GM12801 (cell line): ENCODE data around the gene CDCP1.

Experiments used
- CTCF ChIP-seq: IDR thresholded peaks from one replicate; pipeline ENCODE4 v1.5.1; 2011; ENCODE audit warnings: control low read depth; ENCODE audit not compliant: insufficient read length; ENCODE audit errors: extremely low read depth

The CDCP1 gene

GRCh38 chr3:45051685-45052084 lies 94.5 kb downstream of the CDCP1 start:
- no peak for TF ChIP-seq CTCF

- no peak for TF ChIP-seq CTCF
These were observed 96.4 kb downstream of the CDCP1 start for GRCh38 chr3:45049807-45050206.

- no peak for TF ChIP-seq CTCF
These were observed 97.9 kb downstream of the CDCP1 start for GRCh38 chr3:45048244-45048643.

GRCh38 chr3:45043728-45044299 lies 102.4 kb downstream of the CDCP1 start:
- no peak for TF ChIP-seq CTCF

- TF ChIP-seq CTCF, result no peak
These were observed 104.0 kb downstream of the CDCP1 start for GRCh38 chr3:45042162-45042561.

GRCh38 chr3:45041666-45042065 lies 104.5 kb downstream of the CDCP1 start:
- TF ChIP-seq CTCF, result no peak

- peak; percentile 66 for TF ChIP-seq CTCF
These were observed 108.3 kb downstream of the CDCP1 start for GRCh38 chr3:45037720-45038455.
